NCI-H128 (cell line): ENCODE results near the gene FBXO33.
"Not testable (repeated sequence)": the region's sequence is repeated elsewhere in the genome, so short reads cannot be mapped to it uniquely, and the experiment has no call there.

Experiments used
- DNase-seq: peaks from one replicate; lab custom pipeline; 2025; ENCODE audit not compliant: unreplicated experiment; lab: John Stamatoyannopoulos, UW

FBXO33 gene

GRCh38 chr14:39374851-39375250 is 57.4 kb downstream of the FBXO33 start:
- DNase-seq = no peak

- DNase-seq = no peak
Observed at GRCh38 chr14:39372656-39373055, 59.6 kb downstream of the FBXO33 start.

DNA sequence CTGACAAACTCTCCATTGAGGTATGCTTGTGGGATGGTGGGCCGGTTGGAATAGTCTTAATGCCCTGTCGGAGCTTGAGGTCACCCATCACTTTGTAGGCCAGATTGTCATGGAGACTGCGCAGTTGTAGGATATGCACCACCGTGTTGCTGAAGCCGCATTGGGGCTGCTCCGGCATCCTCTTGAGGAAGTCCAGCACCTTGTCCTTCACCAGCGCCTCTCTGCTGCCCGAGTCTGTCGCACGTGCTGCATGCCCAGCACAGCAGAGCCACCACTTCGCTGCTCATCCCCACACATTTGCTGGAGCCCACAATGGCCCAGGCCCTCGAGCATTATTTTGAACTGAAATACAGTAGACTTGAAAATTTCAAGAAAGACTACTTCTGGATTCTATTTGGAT is 61.8 kb downstream of the FBXO33 start:
- DNase-seq = no peak

DNA sequence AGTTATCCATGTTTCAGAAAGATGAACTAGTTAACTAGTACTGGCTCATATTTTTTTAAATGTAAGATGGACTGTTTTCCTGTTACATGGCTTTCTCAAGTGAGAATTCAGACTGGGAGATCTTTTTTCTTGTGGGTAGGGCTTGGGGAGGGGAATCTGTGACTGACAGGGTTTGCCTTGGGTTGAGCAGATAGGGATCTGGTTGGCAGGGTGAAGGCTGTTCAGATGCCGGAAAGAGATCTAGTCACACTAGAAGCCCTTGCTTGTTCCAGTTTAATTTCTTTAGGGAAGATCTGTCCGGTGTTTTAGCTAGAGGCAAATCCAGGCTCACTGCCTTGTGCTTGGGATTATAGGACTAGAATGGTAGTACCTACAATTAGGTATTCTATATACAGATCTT is 63.2 kb downstream of the FBXO33 start:
- DNase-seq = no peak

DNA sequence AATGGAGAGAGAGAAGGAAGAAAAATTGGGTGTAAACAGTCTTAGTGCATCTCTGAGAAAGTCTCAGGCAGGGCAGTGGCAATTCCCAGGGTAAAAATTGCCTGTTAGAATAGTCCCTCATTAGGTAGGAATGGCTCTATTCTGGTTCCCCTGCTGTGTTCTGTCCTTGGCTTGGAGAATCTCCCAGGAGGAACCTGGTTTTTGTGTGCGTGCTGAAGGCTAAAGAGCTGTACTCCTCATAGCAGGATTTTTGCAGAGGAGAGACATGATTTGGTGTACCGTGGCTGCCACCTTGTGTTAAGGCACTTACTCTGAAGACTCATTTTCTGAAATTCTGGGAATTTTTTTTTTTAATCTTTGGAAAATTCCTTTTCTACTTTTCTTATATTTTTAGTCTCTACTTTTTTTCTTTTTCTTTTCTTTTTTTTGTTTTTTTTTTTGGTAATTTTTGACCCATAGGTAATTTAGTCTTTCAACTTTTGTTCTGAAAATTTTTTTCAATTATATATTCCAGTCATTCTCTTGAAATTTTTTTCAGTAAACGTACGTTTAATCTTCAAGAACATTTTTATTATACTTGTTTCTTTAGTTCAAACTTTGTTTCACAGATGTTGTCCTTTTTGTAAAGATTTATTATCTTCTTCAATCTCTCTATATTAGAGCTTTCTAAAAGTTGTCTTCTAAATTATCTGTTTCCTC is 63.8 kb downstream of the FBXO33 start:
- peak; percentile 48 for DNase-seq

DNA sequence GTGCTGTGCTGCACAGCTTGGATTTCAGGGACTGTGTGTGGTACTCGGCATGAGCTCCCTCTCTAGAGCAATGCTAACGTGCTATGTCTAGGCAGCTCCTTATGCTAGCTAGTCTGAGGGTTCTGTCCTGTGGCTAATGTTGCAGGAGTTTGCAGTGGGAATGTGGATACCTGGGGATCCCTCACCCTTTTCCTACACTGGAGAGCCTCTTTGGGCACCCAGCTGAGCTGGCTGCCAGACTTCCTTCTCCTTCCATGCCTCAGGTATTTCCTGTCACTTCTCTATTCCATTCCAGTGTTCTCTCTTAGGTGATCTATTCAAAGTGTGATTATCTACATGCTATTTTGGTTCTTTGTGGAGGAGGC is 64.9 kb downstream of the FBXO33 start:
- no peak for DNase-seq

DNA sequence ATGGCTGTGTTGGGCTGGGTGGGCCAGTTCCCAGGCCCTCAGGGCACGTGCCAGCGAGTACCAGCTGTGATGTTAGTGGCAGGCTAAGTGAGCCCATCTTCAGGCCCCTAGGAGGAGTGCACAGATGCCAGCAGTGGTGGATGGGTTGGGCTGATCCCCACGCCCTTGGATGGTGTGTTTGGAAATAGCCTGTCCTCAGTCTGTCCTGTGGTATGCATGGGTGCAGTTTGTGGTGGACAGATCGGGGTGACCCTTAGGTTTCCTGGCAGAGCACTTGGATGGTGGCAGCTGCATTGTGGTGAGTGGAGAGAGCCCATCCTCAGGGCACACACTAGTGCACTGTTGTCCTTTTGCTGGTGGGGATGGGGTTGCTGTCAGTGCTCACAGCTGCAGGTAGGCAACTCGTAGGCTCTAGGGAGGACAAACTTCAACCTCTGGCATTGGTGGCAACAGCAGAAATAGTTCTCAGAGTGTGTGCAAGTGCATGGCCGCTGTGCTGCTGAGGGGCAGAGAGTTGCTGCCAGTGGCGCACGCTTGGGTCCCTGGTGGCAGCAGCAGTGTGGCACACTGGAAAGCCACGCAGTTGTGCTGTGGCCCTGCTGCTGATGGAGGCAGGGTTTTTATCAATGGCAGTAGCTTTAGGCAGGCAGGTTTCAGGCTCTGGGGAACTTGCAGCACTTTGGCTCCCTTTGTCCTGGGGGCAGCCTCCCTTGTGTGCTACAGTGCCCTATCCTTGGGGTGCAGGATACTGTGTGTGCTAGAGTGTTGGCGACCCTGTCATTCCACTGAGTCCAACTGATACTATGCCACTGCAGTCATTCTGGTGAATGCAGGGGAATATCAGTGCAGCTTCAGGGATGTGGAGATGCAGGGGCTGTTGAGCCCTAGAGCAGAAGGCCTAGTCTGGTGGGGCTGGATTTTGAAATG is 65.5 kb downstream of the FBXO33 start:
- DNase-seq = no peak

DNA sequence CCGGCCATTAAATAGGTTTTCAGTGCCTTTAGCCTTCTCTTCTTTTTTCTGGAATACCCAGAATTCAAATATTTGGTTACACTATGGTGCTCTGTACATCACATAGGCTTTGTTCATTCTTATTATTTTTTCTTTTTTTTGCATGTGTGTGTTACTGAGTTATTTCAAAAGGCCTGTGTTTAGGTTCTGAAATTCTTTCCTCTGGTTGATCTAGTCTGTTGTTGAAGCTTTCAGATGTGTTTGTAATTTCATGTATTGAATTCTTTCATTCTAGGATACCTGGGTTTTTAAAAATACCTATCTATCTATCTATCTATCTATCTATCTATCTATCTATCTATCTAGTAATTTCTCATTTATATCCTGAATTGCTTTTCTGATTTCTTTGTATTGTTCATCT is 66.9 kb downstream of the FBXO33 start:
- DNase-seq = no peak

DNA sequence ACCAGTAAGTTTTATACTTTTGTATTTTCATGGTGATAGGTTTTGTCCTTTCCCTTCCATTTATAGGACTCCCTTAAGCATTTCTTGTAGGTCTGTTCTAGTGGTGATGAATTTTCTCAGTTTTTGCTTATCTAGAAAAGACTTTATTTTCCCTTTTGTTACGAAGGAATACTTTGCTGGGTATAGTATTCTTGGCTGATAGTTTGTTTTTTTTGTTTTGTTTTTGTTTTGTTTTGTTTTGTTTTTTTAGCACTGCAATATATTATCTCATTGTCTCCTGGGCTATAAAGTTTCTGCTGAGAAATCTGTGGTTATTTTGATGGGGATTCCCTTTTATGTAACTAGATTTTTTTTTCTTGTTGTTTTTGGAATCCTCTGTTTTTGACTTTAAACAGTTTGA is 67.7 kb downstream of the FBXO33 start:
- no peak for DNase-seq

GRCh38 chr14:39361556-39361955 is 70.7 kb downstream of the FBXO33 start:
- DNase-seq = not testable (repeated sequence)

DNA sequence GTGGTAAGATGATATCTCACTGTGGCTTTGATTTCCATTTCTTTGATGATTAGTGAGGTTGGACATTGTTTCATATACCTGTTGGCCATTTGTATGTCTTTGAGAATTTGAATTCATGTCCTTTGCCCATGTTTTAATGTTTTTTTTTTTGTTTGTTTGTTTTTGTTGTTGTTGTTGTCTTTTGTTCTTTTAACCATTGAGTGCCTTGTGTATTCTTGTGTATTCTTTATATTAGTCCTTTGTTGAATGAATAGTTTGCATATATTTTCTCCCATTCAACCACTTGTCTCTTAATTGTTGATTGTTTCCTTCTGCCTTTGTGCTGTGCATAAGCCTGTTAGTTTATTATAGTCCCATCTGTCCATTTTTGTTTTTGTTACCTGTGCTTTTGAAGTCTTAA is 71.9 kb downstream of the FBXO33 start:
- DNase-seq = no peak

GRCh38 chr14:39359069-39359468 is 73.2 kb downstream of the FBXO33 start:
- not testable (repeated sequence) for DNase-seq

DNA sequence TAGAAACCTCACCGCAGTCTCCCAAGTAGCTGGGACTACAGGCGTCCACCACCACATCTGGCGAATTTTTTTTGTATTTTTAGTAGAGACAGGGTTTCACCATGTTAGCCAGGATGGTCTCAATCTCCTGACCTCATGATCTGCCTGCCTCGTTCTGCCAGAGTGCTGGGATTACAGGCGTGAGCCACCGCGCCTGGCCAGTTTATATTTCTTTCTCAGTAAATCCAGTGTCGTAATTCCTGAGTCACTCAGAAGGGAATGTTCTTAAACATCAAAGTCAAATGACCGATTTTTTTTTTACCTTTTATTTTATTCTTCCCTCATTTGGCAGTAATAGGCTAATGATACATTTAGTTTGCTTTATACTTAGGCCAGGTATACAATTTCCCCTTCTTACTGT is 80.5 kb downstream of the FBXO33 start:
- DNase-seq = no peak

- DNase-seq = no peak
Observed at GRCh38 chr14:39350866-39351265, 81.4 kb downstream of the FBXO33 start.
